HG03097 (cell line): ENCODE data around the gene GHRHR.

Experiments
- ATAC-seq: cut with Tn5 transposase; IDR thresholded peaks from one replicate; pipeline ENCODE4 v1.9.1; 2021; ENCODE audit not compliant: unreplicated experiment, low FRiP score

GHRHR gene

DNA sequence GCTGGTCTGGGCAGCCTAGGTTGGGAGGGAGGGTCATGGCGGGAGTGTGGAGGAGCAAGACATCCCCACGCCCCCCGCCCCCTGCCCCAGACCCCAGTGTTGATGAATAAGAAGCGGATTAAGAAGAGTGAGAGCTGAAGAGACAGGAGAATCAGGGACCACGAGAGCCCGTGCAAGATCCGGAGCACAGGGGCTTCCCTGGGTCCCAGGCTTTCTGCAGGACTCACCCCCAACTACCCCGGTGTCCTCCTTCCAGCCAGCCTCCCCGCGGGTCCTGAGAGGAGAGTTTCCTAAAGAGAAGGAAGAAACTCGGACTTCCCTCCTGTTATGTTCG lies 20.1 kb downstream of the GHRHR start:
- no peak for ATAC-seq

DNA sequence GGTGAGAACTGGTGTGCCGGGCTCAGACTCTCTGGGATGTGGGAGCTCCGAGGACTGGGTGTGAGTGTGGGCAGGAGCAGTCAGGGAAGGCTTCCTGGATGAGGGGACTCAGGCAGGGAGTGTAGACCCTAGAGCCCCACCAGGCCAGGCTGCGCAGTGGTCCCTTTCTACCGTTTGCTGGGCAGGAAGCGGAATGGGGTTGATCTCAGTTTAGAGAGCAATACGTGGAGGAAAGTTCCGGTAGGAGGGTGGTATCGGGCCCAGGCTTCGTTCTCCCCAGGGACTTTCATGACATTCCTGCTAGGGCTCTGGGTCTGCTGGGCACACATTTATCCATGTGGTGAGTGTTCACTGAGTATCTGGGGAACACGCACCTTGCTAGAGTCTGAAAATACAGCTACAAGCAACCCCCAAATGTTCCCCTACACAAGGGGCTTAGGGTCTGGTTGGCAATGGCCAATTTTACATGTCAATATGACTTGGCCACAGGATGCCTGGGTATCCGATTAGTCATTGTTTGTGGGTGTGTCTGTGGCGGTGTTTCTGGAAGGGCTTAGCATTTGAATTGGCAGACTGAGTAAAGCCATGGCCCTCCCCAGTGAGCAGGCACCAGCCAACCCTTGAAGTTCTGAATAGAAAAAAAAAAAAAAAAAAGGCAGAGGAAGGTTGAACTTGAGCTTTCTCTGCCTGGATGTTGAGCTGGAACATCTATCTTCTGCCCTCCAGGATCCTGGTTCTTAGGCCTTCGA lies 20.8 kb downstream of the GHRHR start:
- no peak for ATAC-seq

DNA sequence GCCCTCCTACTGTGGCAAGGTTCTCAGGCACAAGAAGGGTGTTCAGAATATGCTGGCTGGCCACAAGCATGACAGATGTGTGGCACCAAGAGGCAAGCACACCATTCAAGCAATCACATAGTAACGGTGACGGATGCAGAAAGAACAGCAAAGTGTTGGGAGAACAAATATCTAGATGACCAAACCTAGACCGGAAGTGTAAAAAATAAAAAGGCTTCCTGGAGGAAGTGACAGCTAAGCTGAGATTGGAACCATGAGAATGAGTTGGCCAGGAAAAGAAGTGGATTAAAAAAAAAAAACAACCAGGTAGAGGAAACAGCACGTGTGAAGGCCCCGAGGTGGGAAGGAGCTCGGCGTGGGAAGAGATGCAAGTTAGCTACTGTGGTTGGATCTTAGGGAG lies 22.0 kb downstream of the GHRHR start:
- no peak for ATAC-seq

DNA sequence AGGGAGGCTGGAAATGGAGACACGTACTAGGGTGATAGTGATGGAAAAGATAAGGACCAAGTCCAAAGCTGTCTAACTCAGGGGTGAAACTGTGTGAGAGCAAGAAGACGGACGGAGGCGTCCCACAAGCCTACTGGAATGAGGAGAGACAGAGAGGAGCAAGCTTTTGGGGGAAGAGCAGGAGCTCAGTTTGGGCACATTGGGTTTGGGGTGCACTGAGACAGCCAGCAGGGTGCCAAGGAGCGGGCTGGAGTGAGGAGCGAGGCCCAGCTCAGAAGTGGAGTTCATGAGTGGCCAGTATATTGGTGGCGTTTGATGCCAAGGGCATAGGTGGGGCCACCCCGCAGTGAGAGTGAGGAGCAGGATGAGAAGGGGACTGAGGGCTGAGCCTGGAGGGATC lies 22.6 kb downstream of the GHRHR start:
- no peak for ATAC-seq

DNA sequence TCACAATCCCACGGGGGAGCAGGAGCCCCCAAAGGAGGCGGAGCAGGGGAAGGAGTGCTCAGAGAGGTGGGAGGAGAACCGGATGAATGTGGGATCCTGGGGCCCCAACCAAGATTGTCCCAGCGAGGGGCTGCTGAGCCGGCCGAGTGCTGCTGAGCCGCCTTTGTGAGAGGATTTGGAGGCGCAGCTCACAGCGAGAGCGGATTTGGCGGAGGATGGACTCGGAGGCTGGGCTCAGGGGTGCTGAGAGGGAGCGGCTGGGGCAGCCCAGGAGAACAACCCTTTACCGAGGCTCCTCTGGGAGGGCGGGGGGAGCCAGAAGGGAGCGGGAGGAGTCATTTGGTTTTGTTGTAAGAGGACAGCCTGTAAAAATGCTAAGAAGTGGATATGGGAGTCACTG lies 23.0 kb downstream of the GHRHR start:
- no peak for ATAC-seq

DNA sequence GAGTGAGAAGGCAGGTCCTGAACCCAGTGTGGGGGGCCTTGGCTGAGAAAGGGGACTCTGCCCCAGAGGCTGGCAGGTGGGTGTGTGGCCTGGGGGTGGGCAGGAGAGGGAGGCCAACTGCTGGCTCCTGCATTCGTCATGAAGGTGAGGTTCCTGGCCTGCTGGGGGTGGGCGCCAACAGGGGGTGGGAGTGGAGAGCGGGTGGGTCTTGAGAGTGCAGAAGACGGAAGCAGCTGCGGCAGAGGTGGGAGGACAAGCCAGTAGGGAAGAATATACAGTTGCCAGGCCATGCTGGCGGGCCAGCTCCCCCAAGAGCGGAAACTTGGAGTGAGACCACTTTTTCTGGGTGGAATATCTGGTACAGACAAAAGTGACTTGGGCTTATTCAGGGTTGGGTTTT lies 23.4 kb downstream of the GHRHR start:
- no peak for ATAC-seq

DNA sequence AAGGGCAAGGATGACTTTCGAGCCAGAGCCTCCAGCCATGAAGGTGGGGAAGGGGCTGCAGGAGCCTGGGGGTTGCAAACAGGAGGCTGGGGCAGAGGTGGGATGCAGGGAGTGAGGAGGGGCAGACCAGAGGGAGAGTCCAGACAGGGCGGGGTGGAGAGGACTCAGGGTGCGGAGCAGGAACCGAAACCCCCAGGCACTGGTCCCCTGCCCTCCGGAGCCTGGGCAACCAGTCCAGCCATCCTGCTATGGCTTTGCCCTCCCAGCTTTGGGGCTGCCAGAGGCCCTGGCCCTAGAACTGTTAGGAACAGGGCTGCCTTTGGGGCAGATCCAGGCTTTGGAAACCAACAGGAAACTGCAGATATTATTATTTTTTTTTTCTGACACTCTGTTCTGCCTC lies 24.2 kb downstream of the GHRHR start:
- no peak for ATAC-seq

DNA sequence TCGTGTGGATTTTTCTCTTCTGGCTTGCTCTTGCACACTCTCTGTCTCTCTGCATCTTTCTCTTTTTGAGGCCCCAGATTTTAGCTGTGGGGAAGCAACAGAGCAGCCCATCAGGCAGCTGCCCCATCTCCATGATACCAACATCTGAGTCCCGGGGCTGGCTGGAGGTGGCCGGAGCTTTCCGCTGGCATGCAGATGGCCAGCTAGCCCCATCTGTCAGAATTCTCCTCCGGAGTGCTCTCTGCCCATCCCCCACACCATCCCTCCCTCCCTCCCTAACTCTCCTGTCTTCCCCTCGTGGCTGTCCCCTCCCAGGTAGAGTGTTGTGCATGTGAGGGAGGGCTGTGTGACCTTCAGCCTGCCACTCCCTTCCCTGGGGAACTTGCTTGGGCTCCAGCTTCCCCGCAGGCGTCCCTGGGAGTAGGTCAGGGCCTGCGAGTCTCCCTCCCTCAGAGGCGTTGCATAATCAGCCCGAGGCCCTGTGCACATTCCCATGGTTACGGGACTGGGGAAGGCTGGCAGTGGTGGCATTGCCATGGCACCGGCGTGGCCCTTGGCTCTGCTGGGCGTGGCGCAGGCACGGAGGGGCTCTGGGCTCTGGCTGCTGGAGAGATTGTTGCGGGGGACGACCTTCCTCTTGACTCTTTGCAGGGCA lies 24.7 kb downstream of the GHRHR start:
- ATAC-seq: no peak

DNA sequence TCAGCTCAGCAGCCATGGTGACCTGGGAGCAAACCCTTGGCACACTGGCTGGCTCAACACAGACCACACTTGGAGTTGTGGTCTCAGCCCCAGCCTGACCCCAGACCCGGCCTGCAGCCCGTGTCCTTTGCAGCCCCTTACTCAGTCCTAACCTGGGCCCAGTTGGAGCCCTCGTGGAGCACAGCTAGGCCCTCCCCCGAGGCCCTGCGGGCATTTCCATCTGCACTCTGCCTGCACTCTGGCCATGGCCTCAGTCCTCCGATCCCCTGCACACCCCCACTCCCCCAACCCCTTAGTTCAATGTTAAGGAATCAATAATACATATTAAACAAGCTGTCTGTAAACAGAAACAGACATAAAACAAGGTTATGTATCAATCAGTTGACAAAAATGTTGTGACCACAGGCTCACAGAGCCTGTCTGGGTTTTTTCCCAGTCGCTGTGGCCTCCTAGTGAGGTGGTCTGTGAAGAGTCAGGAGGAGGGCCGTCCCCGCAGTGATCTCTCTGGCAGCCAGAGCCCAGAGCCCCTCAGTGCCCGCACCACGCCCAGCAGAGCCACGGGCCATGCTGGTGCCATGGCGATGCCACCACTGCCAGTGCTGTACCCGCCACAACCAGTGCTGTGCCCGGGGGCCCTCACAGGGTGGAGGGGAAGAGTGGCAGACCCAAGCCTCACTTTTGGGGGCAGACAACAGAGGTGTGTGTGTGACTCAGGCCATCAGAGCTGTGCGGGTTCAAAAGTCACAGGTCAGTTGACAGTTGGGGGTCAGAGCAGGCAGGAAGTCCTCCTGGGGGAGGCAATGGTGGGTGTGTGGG lies 25.5 kb downstream of the GHRHR start:
- ATAC-seq: no peak

DNA sequence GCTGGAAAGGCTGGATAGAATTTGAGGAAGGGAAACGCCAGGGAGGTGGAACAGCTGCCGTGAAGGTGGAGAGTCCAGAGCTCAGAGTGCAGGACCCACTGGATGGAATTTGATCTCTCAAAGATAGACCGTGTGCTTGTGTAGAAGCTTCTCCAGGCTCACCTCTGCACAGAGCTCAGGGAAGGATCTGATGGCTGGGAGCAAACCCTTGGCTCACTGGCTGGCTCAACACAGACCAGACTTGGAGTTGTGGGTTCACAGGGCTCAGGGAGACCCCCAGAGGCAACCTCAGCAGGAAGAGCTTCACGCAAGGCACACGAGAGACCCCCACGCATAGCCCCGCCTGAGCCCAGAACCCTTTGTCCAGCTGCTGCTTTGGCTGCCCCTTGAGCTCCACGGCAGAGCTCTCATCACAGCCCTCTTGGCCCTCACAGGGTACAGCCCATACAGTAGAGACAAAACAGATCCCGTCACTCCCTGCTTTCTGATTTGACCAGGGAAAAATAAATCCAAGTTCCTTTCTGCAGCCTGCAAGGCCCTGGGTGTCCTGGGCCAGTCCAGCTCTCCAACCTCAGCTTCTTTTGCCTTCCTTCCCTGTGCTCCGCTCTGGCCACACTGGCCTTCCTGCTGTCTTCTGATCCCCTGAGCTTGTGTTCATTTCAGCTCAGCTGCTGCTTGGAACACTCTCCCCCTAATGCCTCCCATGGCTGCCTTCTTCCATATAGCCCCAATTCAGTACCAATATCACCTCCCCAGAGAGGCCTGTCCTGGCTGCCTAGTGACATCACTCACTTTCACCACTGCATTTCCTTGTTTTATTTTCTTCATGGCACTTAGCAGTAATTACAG lies 26.3 kb downstream of the GHRHR start:
- ATAC-seq: no peak

DNA sequence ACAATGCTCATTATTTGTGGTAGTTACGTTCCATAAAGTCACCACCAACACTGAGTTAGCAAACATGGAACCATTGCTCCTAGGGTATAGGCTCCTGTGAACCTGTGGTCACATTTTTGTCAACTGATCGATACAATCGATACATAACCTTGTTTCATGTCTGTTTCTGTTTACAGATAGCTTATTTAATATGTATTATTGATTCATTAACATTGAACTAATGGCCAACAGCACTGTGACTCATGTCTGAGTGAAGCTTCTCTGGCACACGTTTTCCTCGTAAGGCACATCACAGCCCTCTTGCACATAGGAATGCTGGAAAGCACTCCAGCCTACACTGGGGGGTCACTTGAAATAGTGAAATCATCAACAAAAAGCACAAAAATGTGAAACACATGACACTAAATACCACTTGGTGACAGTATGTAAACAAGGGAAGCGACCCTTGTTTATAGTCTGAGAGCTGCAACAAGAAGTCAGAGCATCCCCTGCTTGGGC lies 27.0 kb downstream of the GHRHR start:
- ATAC-seq: no peak

DNA sequence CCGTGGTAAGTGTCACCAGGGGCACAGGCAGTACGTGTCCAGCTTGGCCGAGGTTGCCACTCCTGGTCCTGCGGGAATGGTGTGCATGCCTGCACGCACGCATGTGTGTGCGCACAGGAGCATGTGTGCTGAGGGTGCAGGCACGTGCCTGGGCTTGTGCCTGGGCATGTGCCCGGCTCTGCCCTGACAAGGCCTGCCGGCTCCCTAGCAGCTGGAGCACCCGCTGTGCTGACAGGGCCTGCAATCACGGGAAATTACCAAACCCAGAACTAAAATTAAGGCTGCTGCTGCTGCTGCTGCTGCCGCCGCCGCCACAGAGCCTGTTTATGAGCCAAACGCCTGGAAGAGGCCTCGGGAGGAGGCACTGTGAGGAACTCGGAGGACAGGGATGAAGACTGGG lies 28.7 kb downstream of the GHRHR start:
- ATAC-seq: no peak

DNA sequence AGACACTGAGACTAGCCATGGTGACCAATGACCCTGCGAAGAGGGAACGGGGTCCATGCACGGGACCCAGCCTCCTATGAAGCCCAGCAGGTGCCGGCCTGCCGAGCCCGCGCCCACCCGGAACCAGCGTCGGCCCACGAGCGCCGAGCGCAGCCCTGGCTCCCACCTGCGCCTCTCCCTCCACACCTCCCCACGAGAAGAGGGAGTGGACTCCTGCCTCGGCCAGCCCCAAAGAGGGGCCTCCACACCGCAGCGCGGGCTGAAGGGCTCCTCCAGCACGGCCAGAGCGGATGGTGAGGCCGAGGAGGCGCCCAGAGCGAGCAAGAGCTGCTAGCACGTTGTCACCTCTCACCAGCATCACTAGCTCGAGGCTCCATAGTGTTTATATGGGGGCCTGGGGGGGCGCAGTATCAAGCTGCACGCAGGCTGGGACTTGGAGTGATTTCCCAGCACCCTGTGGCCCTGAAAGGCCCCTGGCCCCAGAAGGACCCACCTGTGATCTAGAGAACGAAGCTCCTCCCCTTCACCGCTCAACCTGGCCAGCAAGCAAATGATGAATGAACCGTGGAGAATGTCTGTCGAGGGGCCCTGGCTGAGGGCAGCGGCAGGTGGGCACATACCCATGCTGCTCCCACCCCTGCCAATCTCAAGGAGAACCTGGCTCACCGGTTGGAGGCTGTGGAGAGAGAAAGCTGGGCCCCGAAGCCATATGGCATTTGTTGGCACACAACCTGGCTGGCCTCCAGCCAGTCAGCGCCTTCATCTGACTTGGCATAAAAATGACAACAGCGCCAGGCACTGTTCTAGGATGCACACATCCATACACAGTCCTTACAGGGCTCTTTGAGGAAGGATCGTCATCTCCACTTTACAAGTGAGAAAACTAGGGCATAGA lies 30.7 kb downstream of the GHRHR start:
- no peak for ATAC-seq

DNA sequence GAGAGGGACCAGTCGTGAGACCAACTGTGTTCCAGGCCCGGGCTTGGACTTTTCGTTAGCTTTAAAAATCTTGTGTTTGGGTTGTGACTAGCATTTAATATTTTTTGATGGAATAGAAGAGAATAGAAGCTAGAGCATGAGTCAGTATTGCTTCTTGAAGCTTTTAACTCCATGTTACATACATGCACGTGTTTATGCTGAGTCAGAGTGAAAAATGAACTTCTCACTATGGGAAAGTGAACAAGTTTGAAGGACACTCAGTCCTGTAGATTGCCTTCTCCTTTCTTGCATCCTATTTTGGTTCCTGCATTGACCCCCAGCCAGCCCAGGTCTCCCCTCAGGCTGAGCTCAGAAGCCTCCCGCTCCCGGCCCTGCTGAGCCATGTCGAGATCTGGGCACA lies 31.8 kb downstream of the GHRHR start:
- no peak for ATAC-seq

DNA sequence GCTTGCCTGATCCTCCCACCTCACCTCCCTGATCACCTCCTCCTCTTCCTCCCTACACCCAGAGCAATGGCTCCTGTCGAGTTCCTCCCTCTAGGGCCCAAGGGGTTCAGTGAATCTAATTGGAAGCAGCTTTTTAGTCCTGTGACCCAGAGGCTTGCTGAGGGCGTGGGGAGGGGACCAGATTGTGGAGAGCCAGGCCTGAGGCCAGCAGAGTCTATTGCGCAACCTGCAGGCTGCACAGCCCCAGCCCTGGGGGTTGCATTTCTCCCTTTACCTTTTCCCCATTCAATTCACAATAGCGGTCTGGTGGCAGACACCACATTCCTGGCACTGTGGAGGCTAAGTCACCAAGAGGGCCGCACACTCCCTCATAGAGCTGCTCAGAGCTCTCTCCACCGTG lies 32.5 kb downstream of the GHRHR start:
- ATAC-seq: no peak

DNA sequence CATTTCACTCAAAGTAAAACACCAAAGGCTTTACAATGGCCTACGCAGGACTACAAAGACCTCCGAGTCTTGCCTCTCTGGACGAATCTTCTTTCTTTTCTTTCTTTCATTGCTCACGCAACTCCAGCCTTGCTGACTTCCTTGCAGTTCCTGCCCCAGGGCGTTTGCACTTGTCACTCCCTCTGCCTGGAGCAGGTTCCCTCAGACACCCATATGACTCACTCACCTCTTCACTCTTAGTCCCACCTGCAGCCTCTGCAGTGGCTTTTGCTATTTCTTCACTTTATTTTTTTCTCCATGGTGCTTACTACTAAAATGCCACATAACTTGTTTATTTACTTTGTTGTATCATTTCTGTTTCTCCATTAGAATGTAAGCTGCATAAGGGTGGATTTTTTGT lies 33.1 kb downstream of the GHRHR start:
- no peak for ATAC-seq

DNA sequence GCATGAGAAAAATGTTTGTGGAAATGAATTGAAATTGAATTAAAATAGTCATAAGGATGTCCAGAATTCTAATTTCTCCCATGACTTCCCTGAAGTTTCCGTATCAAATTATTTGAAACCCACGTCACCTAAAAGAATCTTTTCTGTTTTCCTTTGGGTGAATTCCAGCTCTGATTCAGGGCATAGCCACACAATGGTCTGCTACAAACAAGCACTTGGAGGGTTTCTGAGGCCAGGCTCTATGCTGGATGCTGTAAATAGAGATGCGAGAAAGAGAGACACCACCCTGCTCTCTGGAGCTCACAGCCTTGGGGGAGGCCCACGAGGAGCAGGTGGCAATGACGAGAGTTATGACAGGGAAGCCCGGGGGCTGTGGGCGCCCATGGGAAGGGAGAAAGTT lies 33.6 kb downstream of the GHRHR start:
- no peak for ATAC-seq

DNA sequence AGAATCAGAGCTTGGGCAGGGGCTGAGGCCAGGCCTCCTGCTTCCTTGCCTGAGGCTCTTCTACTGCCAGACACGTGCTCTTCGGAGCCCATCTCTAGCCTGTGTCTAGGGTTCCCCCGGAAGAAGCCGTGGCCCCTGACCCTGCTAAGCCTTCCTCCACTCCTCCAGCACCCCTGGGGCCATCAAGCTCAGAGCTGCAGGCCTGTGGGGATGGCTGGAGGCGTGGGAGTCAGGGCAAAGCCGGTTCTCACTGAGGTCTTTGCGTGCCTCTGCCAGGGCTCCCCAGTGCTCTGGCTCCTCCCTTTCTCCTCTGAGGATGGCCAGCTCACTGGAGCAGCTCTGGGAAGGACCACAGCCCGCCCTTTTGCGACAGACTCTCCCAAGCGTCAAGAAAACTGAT lies 34.4 kb downstream of the GHRHR start:
- no peak for ATAC-seq

DNA sequence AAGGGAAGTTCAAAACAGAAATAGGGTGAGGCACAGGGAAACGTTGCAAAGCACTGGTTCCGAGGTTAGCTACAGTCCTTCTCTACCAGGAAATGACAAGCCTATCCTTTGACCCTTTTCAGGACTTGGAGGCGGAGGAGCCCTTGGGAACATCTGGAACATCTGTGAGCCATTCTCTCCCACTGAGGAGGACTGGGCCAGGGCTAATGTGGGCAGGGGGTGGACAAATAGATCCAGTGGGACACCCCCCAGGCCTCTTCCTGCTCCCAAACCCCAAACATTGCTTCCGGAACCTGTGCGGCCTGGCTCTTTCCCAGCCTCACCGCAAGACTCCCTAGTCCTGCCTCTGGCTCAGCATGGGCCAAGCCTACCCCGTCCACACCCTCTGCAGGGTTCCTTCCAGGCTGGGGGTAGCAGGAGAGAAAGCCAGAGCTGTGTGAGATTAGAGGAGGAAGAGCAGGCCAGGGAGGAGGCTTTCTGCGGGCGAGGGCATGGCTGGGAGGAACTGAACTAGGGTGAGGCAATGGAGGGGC lies 36.5 kb downstream of the GHRHR start:
- no peak for ATAC-seq

DNA sequence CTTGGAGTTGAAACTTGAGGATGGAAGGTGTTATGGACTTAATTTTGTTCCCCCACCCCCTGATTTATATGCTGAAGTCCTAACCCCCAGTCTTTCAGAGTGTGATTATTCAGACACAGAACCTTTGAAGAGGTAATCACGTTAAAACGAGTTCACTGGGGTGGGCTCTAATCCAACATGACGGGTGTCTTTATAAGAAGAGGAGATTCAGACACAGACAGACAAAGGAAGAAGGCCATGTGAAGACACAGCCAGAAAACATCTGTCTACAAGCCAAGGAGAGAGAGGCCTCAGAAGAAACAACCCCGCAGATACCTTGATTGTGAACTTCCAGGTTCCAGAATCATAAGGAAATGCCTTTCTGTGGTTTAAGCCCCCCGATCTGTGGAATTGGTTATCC lies 37.0 kb downstream of the GHRHR start:
- no peak for ATAC-seq
